Keratinocyte (primary cell): ENCODE data around the gene MYH15. TPM values are rescaled to one million over a fixed set of nuclear protein-coding genes. Genes with fewer than 3 reads are reported as not detected.

Experiments
- DNase-seq: peaks from one replicate; pipeline ENCODE4 v3.0.0-alpha.2; 2011; ENCODE audit warnings: low read depth, missing footprints, low spot score
- FAIRE-seq: peaks from 2 replicates; lab custom pipeline; 2011; peaks lifted over from hg19 to GRCh38; lab: Jason Lieb, UNC
- H2AFZ ChIP-seq: 2 replicates; pipeline ENCODE4 v1.6.0; 2012; ENCODE audit warnings: low read length, control low read depth, inconsistent platforms; ENCODE audit not compliant: control insufficient read depth
- H3K27ac ChIP-seq: 2 replicates; pipeline ENCODE4 v1.5.1; 2011; ENCODE audit warnings: low read length; ENCODE audit not compliant: control insufficient read depth, insufficient read depth
- H3K27me3 ChIP-seq: 3 replicates; pipeline ENCODE4 v1.6.0; 2011; ENCODE audit warnings: low read length; ENCODE audit not compliant: control insufficient read depth, insufficient read depth; ENCODE audit errors: extremely low read depth
- H3K36me3 ChIP-seq, 2 experiments: 2 replicates in 1 of 2; 3 replicates in 1 of 2; pipeline ENCODE4 v1.5.1; 2011; ENCODE audit warnings: low read length in 2 of 2, mild to moderate bottlenecking in 1 of 2; ENCODE audit not compliant: control insufficient read depth in 2 of 2, insufficient read depth in 2 of 2; ENCODE audit errors: extremely low read depth in 1 of 2
- H3K4me1 ChIP-seq: 3 replicates; pipeline ENCODE4 v1.5.1; 2011; ENCODE audit warnings: low read length; ENCODE audit not compliant: control insufficient read depth, insufficient read depth; ENCODE audit errors: extremely low read depth
- H3K4me2 ChIP-seq: 3 replicates; pipeline ENCODE4 v1.6.0; 2011; ENCODE audit warnings: low read depth, low read length; ENCODE audit not compliant: control insufficient read depth, insufficient read depth; ENCODE audit errors: extremely low read depth
- H3K4me3 ChIP-seq, 3 experiments: fragments of 200-600 bp in 1 of 3; sonication (generic) in 1 of 3; 2 replicates in 2 of 3; 3 replicates in 1 of 3; pipeline ENCODE4 v1.5.1; 2011 to 2016; ENCODE audit warnings: low read length in 3 of 3, mild to moderate bottlenecking in 3 of 3, control low read depth in 2 of 3, inconsistent platforms in 1 of 3, low read depth in 1 of 3, mixed read lengths in 1 of 3, mixed run types in 1 of 3, moderate library complexity in 1 of 3; ENCODE audit not compliant: control insufficient read depth in 2 of 3, insufficient read depth in 2 of 3; ENCODE audit errors: extremely low read depth in 1 of 3
- H3K79me2 ChIP-seq: 2 replicates; pipeline ENCODE4 v1.6.0; 2012; ENCODE audit warnings: low read length; ENCODE audit not compliant: control insufficient read depth, insufficient read depth
- H3K9ac ChIP-seq: 3 replicates; pipeline ENCODE4 v1.6.0; 2011; ENCODE audit warnings: low read length; ENCODE audit not compliant: control insufficient read depth, insufficient read depth; ENCODE audit errors: extremely low read depth
- H3K9me1 ChIP-seq: 3 replicates; pipeline ENCODE4 v1.6.0; 2011; ENCODE audit warnings: low read length; ENCODE audit not compliant: control insufficient read depth, insufficient read depth; ENCODE audit errors: extremely low read depth
- H3K9me3 ChIP-seq: 2 replicates; pipeline ENCODE4 v1.5.1; 2012; ENCODE audit warnings: low read depth, low read length; ENCODE audit not compliant: control insufficient read depth
- H4K20me1 ChIP-seq: 3 replicates; pipeline ENCODE4 v1.6.0; 2011; ENCODE audit warnings: low read length; ENCODE audit not compliant: control insufficient read depth, insufficient read depth; ENCODE audit errors: extremely low read depth
- EZH2 ChIP-seq: IDR thresholded peaks from one replicate; pipeline ENCODE4 v1.6.1; 2012; ENCODE audit warnings: inconsistent platforms, mild to moderate bottlenecking, low read length, moderate library complexity
- dilution Hi-C: fragments of 300-500 bp; cut with MboI; formaldehyde crosslinking; loops from one replicate; pipeline ENCODE4 v1.7.0; 2020; ENCODE audit warnings: low sequenced_read_pairs; ENCODE audit not compliant: extremely low pct_ligation_motif_present
- polyA plus RNA-seq, 5 experiments: library from polyadenylated mRNA; depleted of rRNA in 3 of 5; stranded (reverse) in 3 of 5; stranded (forward) in 1 of 5; unstranded in 1 of 5; fragments of >200 nt; gene quantifications; 1 replicate in 1 of 5; 2 replicates in 3 of 5; 3 replicates in 1 of 5; pipeline versions ENCODE4 v1.2.1 to v1.2.3, GENCODE V29; 2011 to 2012; ENCODE audit warnings: missing spikeins in 2 of 5, low read depth in 1 of 5, low replicate concordance in 1 of 5
- TF ChIP-seq, protein P1 (sequence below), 3 experiments: IDR thresholded peaks in 1 of 3; conservative IDR thresholded peaks in 1 of 3; optimal IDR thresholded peaks in 1 of 3; 2 replicates in 2 of 3; 3 replicates in 1 of 3; pipeline versions ENCODE3 to v1.5.1; 2011; ENCODE audit warnings: low read length in 3 of 3, mild to moderate bottlenecking in 3 of 3, moderate library complexity in 2 of 3, control low read depth in 1 of 3, inconsistent platforms in 1 of 3; ENCODE audit not compliant: insufficient read depth in 2 of 3; ENCODE audit errors: extremely low read depth in 1 of 3

Gene MYH15
- polyA plus RNA-seq, 1 donor (not counting 4 experiments of a cell fraction or from before 2014, with no cell fraction given): 0.87 TPM

DNA sequence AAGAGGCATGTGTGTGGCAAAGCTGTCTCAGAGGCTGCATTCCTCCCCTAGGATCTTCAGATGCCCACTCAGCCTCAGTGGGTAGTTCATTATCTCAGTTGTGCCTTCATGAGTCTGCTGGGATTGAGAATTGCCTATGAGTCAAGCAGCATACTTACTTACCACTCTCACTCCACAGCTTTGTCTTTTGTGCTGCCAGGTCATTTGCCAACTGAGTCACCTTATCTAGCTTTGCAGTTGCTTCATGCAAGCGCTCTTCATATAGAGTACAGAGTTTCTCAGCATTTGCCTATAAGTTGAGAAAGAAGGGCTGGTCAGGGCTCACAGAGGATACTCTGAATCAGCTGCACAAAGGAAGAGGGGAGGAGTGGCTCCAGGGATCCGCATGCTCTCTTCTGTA is 89.5 kb downstream of the MYH15 start:
- no peak overlapping the region for H3K4me3 ChIP-seq
- no peaks in the 10 kb centered on the region for H4K20me1 ChIP-seq
- dilution Hi-C loops: no loop called here
- H2AFZ ChIP-seq: no peak overlapping the region
- H3K9me3 ChIP-seq: no peaks in the 10 kb centered on the region
- TF ChIP-seq, protein P1, sequence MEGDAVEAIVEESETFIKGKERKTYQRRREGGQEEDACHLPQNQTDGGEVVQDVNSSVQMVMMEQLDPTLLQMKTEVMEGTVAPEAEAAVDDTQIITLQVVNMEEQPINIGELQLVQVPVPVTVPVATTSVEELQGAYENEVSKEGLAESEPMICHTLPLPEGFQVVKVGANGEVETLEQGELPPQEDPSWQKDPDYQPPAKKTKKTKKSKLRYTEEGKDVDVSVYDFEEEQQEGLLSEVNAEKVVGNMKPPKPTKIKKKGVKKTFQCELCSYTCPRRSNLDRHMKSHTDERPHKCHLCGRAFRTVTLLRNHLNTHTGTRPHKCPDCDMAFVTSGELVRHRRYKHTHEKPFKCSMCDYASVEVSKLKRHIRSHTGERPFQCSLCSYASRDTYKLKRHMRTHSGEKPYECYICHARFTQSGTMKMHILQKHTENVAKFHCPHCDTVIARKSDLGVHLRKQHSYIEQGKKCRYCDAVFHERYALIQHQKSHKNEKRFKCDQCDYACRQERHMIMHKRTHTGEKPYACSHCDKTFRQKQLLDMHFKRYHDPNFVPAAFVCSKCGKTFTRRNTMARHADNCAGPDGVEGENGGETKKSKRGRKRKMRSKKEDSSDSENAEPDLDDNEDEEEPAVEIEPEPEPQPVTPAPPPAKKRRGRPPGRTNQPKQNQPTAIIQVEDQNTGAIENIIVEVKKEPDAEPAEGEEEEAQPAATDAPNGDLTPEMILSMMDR (optimal IDR thresholded peaks at IDR 0.05 in 1 of 3, IDR thresholded peaks at IDR 0.05 in 1 of 3, conservative IDR thresholded peaks at IDR 0.05 in 1 of 3; ENCODE audit: extremely low read depth in 1 of 3, insufficient read depth in 2 of 3, low read length in 3 of 3): no peak
- no peak for TF ChIP-seq EZH2
- H3K9ac ChIP-seq: no peak overlapping the region
- no peak overlapping the region for H3K27ac ChIP-seq
- H3K4me2 ChIP-seq: no peak overlapping the region
- FAIRE-seq: peak; percentile 86
- H3K79me2 ChIP-seq: no peaks in the 10 kb centered on the region
- H3K27me3 ChIP-seq: no peaks in the 10 kb centered on the region
- H3K4me1 ChIP-seq: peaks cover 9% of the 10 kb centered on the region
- H3K36me3 ChIP-seq: no peaks in the 10 kb centered on the region
- peak; percentile 32 for DNase-seq
- H3K9me1 ChIP-seq: no peaks in the 10 kb centered on the region

DNA sequence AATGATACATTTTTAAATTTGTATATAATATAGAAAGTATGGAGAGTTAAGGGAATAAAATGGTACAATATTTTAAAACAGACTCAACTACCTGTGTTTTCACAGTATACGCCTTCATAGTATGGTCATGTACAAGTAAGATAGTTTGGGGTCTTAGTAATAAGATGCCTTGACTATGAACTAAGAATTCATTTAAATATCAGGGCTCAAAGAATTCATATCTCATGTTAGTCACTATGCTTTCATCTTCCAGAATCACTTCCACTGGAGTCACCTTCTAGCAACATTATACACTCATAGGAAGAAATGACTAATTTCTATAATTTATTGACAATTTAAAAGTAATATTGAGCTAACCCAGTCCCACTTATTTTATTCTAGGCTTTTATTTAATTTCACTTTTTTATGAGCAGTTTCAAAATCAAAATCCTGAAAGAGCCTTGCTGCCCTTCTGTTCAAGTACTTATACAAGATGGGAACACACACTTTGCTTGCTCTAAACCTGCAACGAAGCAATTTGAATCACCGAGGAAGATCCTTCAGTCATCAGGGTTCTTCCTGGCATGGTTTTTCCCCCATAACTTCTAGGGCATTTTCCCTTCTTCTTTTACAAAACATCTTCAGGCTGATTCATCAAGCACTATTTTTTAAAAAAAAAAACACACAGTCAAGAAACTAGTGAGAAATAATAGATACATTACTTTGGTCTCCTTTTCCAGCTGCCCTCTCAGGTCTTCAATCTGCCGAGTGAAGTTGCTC is 94.1 kb downstream of the MYH15 start:
- no peak for TF ChIP-seq EZH2
- TF ChIP-seq, protein P1 (optimal IDR thresholded peaks at IDR 0.05 in 1 of 3, IDR thresholded peaks at IDR 0.05 in 1 of 3, conservative IDR thresholded peaks at IDR 0.05 in 1 of 3; ENCODE audit: extremely low read depth in 1 of 3, insufficient read depth in 2 of 3, low read length in 3 of 3): no peak
- DNase-seq (no peak), FAIRE-seq (no peak)
- dilution Hi-C loops: no loop called here
- Histone ChIP-seq H2AFZ (no peak overlapping the region), H3K9me3 (no peaks in the 10 kb centered on the region), H3K36me3 (no peaks in the 10 kb centered on the region), H3K79me2 (no peaks in the 10 kb centered on the region), H3K9me1 (no peaks in the 10 kb centered on the region), H3K27ac (no peak overlapping the region), H3K27me3 (no peaks in the 10 kb centered on the region), H3K4me1 (peaks cover 11% of the 10 kb centered on the region), H3K9ac (no peak overlapping the region), H3K4me3 (no peak overlapping the region), H3K4me2 (no peak overlapping the region), H4K20me1 (no peaks in the 10 kb centered on the region)
